Astrocyte (in vitro differentiated cells and primary cell): Measurements from ENCODE around the gene MRI1. TPM values are rescaled to one million over a fixed set of nuclear protein-coding genes. Genes with fewer than 3 reads are reported as not detected.
"Not testable (repeated sequence)": the region's sequence is repeated elsewhere in the genome, so short reads cannot be mapped to it uniquely, and the experiment has no call there.

Experiments
- DNase-seq: peaks from one replicate; pipeline ENCODE4 v3.0.0-alpha.2; 2010; ENCODE audit warnings: low read depth
- FAIRE-seq: peaks from 2 replicates; lab custom pipeline; 2011; peaks lifted over from hg19 to GRCh38; lab: Jason Lieb, UNC
- H2AFZ ChIP-seq: 2 replicates; pipeline ENCODE4 v1.6.0; 2012; ENCODE audit warnings: low read depth, low read length, inconsistent platforms
- H3K27ac ChIP-seq: 2 replicates; pipeline ENCODE4 v1.5.1; 2011; ENCODE audit warnings: low read depth, low read length, inconsistent platforms
- H3K27me3 ChIP-seq: 2 replicates; pipeline ENCODE4 v1.6.0; 2011; ENCODE audit warnings: low read length, inconsistent platforms; ENCODE audit not compliant: insufficient read depth
- H3K36me3 ChIP-seq: 2 replicates; pipeline ENCODE4 v1.5.1; 2011; ENCODE audit warnings: low read length, inconsistent platforms; ENCODE audit not compliant: insufficient read depth
- H3K4me1 ChIP-seq: 2 replicates; pipeline ENCODE4 v1.5.1; 2011; ENCODE audit warnings: low read length, inconsistent platforms; ENCODE audit not compliant: insufficient read depth
- H3K4me2 ChIP-seq: 2 replicates; pipeline ENCODE4 v1.6.0; 2012; ENCODE audit warnings: low read length, inconsistent platforms
- H3K4me3 ChIP-seq: 2 replicates; pipeline ENCODE4 v1.5.1; 2011; ENCODE audit warnings: low read depth, mild to moderate bottlenecking, low read length, inconsistent platforms; ENCODE audit not compliant: insufficient read depth
- H3K79me2 ChIP-seq: 2 replicates; pipeline ENCODE4 v1.6.0; 2012; ENCODE audit warnings: mild to moderate bottlenecking, low read length, inconsistent platforms; ENCODE audit not compliant: insufficient read depth
- H3K9ac ChIP-seq: 2 replicates; pipeline ENCODE4 v1.6.0; 2012; ENCODE audit warnings: mild to moderate bottlenecking, low read length, inconsistent platforms
- H3K9me3 ChIP-seq: 2 replicates; pipeline ENCODE4 v1.5.1; 2012; ENCODE audit warnings: low read depth, mild to moderate bottlenecking, low read length, inconsistent platforms; ENCODE audit not compliant: insufficient read depth
- H4K20me1 ChIP-seq: 2 replicates; pipeline ENCODE4 v1.6.0; 2012; ENCODE audit warnings: low read length, inconsistent platforms; ENCODE audit not compliant: insufficient read depth
- H3K27ac Mint-ChIP-seq: one replicate; pipeline ENCODE4 v1.8.0; 2021; ENCODE audit warnings: mild to moderate bottlenecking, mixed read lengths; ENCODE audit not compliant: unreplicated experiment
- H3K27me3 Mint-ChIP-seq: one replicate; pipeline ENCODE4 v1.8.0; 2021; ENCODE audit warnings: low read depth, mixed read lengths; ENCODE audit not compliant: unreplicated experiment
- H3K36me3 Mint-ChIP-seq: one replicate; pipeline ENCODE4 v1.8.0; 2021; ENCODE audit warnings: low read depth, mixed read lengths; ENCODE audit not compliant: unreplicated experiment
- H3K4me1 Mint-ChIP-seq: one replicate; pipeline ENCODE4 v1.8.0; 2021; ENCODE audit warnings: low read depth, mixed read lengths; ENCODE audit not compliant: unreplicated experiment
- H3K4me3 Mint-ChIP-seq: one replicate; pipeline ENCODE4 v1.8.0; 2021; ENCODE audit warnings: mild to moderate bottlenecking, moderate library complexity, mixed read lengths; ENCODE audit not compliant: unreplicated experiment
- H3K9me3 Mint-ChIP-seq: one replicate; pipeline ENCODE4 v1.8.0; 2021; ENCODE audit warnings: mild to moderate bottlenecking, mixed read lengths; ENCODE audit not compliant: unreplicated experiment
- EZH2 ChIP-seq: IDR thresholded peaks from 2 replicates; pipeline ENCODE4 v1.6.1; 2012; ENCODE audit warnings: mild to moderate bottlenecking, low read length, inconsistent platforms; ENCODE audit not compliant: insufficient read depth
- total RNA-seq: library from RNA; stranded (reverse); gene quantifications from 2 replicates; pipeline ENCODE4 v1.2.1, GENCODE V29; 2021
- TF ChIP-seq, protein P1 (sequence below): IDR thresholded peaks from 2 replicates; pipeline ENCODE4 v1.5.1; 2011; ENCODE audit warnings: low read depth, mild to moderate bottlenecking, inconsistent platforms, low read length, moderate library complexity; ENCODE audit not compliant: insufficient read depth

The MRI1 gene
- total RNA-seq, 1 donor from 2014 or later, result 26.6 TPM

DNA sequence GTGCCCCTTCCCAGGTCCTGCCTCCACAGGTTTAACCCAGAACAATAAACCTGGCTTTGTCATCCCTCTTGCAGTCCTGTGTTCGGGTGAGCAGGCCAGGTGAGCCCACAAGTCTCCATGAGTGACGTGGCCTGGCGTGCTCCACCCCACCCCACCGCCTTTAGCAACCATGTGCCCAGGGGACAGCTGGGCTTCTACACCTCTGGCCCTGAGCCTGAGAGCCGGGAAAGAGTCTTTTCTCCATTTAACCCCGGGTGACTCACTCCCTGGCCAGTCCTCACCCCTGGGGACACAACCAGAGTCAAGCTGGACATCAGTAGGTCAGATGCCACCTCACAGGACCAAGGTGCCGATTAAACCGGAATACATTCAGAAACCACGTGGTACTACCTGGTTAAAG, 14.1 kb downstream of the MRI1 start:
- TF ChIP-seq, protein P1, sequence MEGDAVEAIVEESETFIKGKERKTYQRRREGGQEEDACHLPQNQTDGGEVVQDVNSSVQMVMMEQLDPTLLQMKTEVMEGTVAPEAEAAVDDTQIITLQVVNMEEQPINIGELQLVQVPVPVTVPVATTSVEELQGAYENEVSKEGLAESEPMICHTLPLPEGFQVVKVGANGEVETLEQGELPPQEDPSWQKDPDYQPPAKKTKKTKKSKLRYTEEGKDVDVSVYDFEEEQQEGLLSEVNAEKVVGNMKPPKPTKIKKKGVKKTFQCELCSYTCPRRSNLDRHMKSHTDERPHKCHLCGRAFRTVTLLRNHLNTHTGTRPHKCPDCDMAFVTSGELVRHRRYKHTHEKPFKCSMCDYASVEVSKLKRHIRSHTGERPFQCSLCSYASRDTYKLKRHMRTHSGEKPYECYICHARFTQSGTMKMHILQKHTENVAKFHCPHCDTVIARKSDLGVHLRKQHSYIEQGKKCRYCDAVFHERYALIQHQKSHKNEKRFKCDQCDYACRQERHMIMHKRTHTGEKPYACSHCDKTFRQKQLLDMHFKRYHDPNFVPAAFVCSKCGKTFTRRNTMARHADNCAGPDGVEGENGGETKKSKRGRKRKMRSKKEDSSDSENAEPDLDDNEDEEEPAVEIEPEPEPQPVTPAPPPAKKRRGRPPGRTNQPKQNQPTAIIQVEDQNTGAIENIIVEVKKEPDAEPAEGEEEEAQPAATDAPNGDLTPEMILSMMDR, result no peak
- TF ChIP-seq EZH2, result no peak
- H3K4me2 ChIP-seq, result no peak overlapping the region
- no peak overlapping the region for H3K27ac ChIP-seq
- no peak overlapping the region for H3K27ac Mint-ChIP-seq
- H3K9ac ChIP-seq, result no peak overlapping the region
- H4K20me1 ChIP-seq, result peaks cover 28% of the 10 kb centered on the region
- H3K9me3 ChIP-seq, result no peaks in the 10 kb centered on the region
- no peaks in the 10 kb centered on the region for H3K27me3 ChIP-seq
- peaks cover 21% of the 10 kb centered on the region for H3K4me1 Mint-ChIP-seq
- no peak for DNase-seq
- H2AFZ ChIP-seq, result no peak overlapping the region
- no peak for FAIRE-seq
- H3K4me3 ChIP-seq, result no peak overlapping the region
- peaks cover 19% of the 10 kb centered on the region for H3K36me3 Mint-ChIP-seq
- H3K79me2 ChIP-seq, result peaks cover 45% of the 10 kb centered on the region
- H3K9me3 Mint-ChIP-seq, result no peaks in the 10 kb centered on the region
- H3K4me3 Mint-ChIP-seq, result no peak overlapping the region
- no peaks in the 10 kb centered on the region for H3K27me3 Mint-ChIP-seq
- peaks cover 13% of the 10 kb centered on the region for H3K4me1 ChIP-seq
- peaks cover 18% of the 10 kb centered on the region for H3K36me3 ChIP-seq

DNA sequence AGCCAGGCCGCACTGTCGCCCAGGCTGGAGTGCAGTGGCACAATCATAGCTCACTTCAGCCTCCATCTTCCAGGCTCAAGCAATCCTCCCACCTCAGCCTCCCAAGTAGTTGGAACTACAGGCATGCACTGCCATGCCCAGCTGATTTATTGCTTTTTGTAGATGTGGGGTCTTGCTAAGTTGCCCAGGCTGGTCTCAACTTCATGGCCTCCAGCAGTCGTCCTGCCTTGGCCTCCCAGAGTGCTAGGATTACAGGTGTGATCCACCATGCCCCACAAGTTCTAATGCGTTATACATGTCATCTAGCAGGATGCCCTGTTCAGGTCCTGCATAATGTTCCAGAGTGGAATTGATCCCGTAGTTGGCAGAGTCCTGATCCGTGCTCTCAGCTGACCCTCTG, 14.5 kb downstream of the MRI1 start:
- H3K27me3 Mint-ChIP-seq, result no peaks in the 10 kb centered on the region
- Histone ChIP-seq H2AFZ (no peak overlapping the region), H3K4me1 (peaks cover 13% of the 10 kb centered on the region), H3K27ac (no peak overlapping the region), H3K27me3 (no peaks in the 10 kb centered on the region), H3K79me2 (peaks cover 45% of the 10 kb centered on the region), H3K36me3 (peaks cover 18% of the 10 kb centered on the region), H3K4me3 (no peak overlapping the region), H3K4me2 (no peak overlapping the region), H3K9ac (no peak overlapping the region), H4K20me1 (peaks cover 28% of the 10 kb centered on the region), H3K9me3 (no peaks in the 10 kb centered on the region)
- DNase-seq (no peak), FAIRE-seq (no peak)
- no peak for TF ChIP-seq EZH2
- TF ChIP-seq, protein P1, result no peak
- H3K4me3 Mint-ChIP-seq, result no peak overlapping the region
- H3K4me1 Mint-ChIP-seq, result peaks cover 21% of the 10 kb centered on the region
- no peaks in the 10 kb centered on the region for H3K9me3 Mint-ChIP-seq
- H3K27ac Mint-ChIP-seq, result no peak overlapping the region
- peaks cover 19% of the 10 kb centered on the region for H3K36me3 Mint-ChIP-seq

DNA sequence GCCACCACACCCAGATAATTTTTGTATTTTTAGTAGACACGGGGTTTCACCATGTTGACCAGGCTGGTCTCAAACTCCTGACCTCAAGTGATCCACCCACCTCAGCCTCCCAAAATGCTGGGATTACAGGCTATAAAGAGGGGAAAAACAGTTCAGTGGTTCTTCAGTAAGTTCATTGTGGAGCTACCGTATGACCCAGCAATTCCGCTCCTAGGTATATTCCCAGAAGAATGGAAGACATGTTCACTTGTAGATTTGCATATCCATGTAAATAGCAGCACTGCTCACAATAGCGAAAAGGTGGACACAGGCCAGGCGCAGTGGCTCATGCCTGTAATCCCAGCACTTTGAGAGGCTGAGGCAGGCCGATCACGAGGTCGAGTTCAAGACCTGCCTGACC, 15.5 kb downstream of the MRI1 start:
- Histone ChIP-seq H4K20me1 (peaks cover 28% of the 10 kb centered on the region), H3K79me2 (peaks cover 39% of the 10 kb centered on the region), H3K36me3 (peaks cover 18% of the 10 kb centered on the region), H3K4me1 (peaks cover 13% of the 10 kb centered on the region)
- Mint-ChIP-seq H3K4me1 (peaks cover 21% of the 10 kb centered on the region), H3K36me3 (peaks cover 19% of the 10 kb centered on the region)
- not testable (repeated sequence) for H3K9ac ChIP-seq, DNase-seq, H3K9me3 ChIP-seq, H3K9me3 Mint-ChIP-seq, H2AFZ ChIP-seq, H3K27ac ChIP-seq, H3K4me3 Mint-ChIP-seq, H3K27me3 Mint-ChIP-seq, H3K4me2 ChIP-seq, FAIRE-seq, H3K27ac Mint-ChIP-seq, H3K27me3 ChIP-seq, H3K4me3 ChIP-seq
